Osteoblast (primary cell): ENCODE data around the gene ZNF318. TPM values are rescaled to one million over a fixed set of nuclear protein-coding genes. Genes with fewer than 3 reads are reported as not detected.

ENCODE experiments used
- DNase-seq: peaks from one replicate; pipeline ENCODE4 v3.0.0; 2011; ENCODE audit warnings: low spot score, mixed read lengths; ENCODE audit not compliant: insufficient read length; ENCODE audit errors: missing footprints
- H2AFZ ChIP-seq: 2 replicates; pipeline ENCODE4 v1.6.0; 2011; ENCODE audit warnings: mild to moderate bottlenecking, low read length
- H3K27ac ChIP-seq: 2 replicates; pipeline ENCODE4 v1.5.1; 2011; ENCODE audit warnings: mild to moderate bottlenecking, low read depth, low read length, moderate library complexity
- H3K27me3 ChIP-seq: 2 replicates; pipeline ENCODE4 v1.6.0; 2012; ENCODE audit warnings: mild to moderate bottlenecking, control low read depth, inconsistent platforms, low read length, moderate library complexity; ENCODE audit not compliant: insufficient read depth
- H3K36me3 ChIP-seq: 2 replicates; pipeline ENCODE4 v1.5.1; 2011; ENCODE audit warnings: mild to moderate bottlenecking, low read length, control low read depth, moderate library complexity; ENCODE audit not compliant: insufficient read depth
- H3K4me1 ChIP-seq: 2 replicates; pipeline ENCODE4 v1.5.1; 2011; ENCODE audit warnings: mild to moderate bottlenecking, low read length, control low read depth, moderate library complexity; ENCODE audit not compliant: insufficient read depth
- H3K4me2 ChIP-seq: 2 replicates; pipeline ENCODE4 v1.6.0; 2011; ENCODE audit warnings: mild to moderate bottlenecking, low read length; ENCODE audit not compliant: insufficient read depth
- H3K4me3 ChIP-seq: fragments of 200-600 bp; sonication (generic); 3 replicates; pipeline ENCODE4 v1.5.1; 2012; ENCODE audit warnings: mild to moderate bottlenecking, low read length, inconsistent platforms; ENCODE audit not compliant: insufficient read depth
- H3K79me2 ChIP-seq: 2 replicates; pipeline ENCODE4 v1.6.0; 2012; ENCODE audit warnings: mild to moderate bottlenecking, low read length, control low read depth, inconsistent platforms; ENCODE audit not compliant: insufficient read depth
- H3K9me3 ChIP-seq: 2 replicates; pipeline ENCODE4 v1.5.1; 2011; ENCODE audit warnings: low read depth, low read length, control low read depth
- H4K20me1 ChIP-seq: 2 replicates; pipeline ENCODE4 v1.6.0; 2012; ENCODE audit warnings: mild to moderate bottlenecking, low read length, control low read depth; ENCODE audit not compliant: insufficient read depth
- CTCF ChIP-seq: IDR thresholded peaks from 2 replicates; pipeline ENCODE4 v1.5.1; 2011; ENCODE audit warnings: mild to moderate bottlenecking, low read depth, low read length, moderate library complexity; ENCODE audit errors: extremely low read depth
- total RNA-seq: library from RNA; depleted of rRNA; stranded (reverse); fragments of >200 nt; gene quantifications from 2 replicates; pipeline ENCODE4 v1.2.3, GENCODE V29; 2012

ZNF318 gene
- total RNA-seq, 1 donor = 12.3 TPM

GRCh38 chr6:43368259-43369160, 937 bp downstream of the ZNF318 start:
- H3K27ac ChIP-seq = peak overlapping the region; percentile 48
- H3K79me2 ChIP-seq = peaks cover 32% of the 10 kb centered on the region
- peak; percentile 88 for DNase-seq
- H3K36me3 ChIP-seq = peaks cover 18% of the 10 kb centered on the region
- H4K20me1 ChIP-seq = peaks cover 7% of the 10 kb centered on the region
- H3K9me3 ChIP-seq = no peaks in the 10 kb centered on the region
- H3K4me1 ChIP-seq = peaks cover 16% of the 10 kb centered on the region
- H3K4me2 ChIP-seq = peak overlapping the region; percentile 95
- TF ChIP-seq CTCF = no peak
- no peaks in the 10 kb centered on the region for H3K27me3 ChIP-seq
- peak overlapping the region; percentile 88 for H2AFZ ChIP-seq
- H3K4me3 ChIP-seq = peak overlapping the region; percentile 87

DNA sequence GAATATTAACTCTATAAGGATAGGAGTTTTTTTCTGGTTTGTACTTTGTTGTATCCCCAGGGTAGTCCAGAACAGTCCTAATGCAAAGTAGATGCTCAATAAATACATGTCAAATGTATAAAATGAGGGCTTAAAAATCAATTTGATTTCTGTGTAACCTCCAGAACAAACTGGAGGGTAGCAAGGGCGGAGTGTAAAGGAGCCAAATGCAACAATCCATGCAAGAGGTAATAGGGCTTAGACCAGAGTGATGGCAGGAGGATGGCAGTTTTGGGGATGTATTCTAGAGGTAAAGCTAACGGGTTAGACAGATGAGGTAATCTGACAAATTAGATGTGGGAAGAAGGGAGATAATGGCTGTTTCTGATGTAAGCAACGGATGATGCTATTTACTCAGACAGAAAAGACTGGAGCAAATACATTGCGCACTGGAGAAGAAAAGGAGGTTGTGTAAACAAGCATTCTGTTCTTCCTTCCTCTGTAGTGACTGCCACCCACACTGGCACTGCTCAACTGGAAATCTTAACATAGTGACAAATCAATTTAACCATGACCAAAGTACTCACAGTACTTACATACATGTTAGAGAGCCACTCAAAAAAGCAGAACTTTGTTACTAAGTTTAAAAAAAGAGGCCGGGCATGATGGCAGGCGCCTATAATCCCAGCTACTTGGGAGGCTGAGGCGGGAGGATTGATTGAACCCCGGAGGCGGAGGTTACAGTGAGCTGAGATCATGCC, 2.0 kb downstream of the ZNF318 start:
- H3K79me2 ChIP-seq = peaks cover 35% of the 10 kb centered on the region
- H2AFZ ChIP-seq = no peak overlapping the region
- no peak overlapping the region for H3K4me3 ChIP-seq

GRCh38 chr6:43361269-43361668, 8.2 kb downstream of the ZNF318 start:
- H3K4me2 ChIP-seq = no peak overlapping the region
- H3K79me2 ChIP-seq = peaks cover 11% of the 10 kb centered on the region
- H3K36me3 ChIP-seq = peaks cover 49% of the 10 kb centered on the region
- peaks cover 8% of the 10 kb centered on the region for H3K4me1 ChIP-seq
- H2AFZ ChIP-seq = no peak overlapping the region
- H4K20me1 ChIP-seq = peaks cover 4% of the 10 kb centered on the region
- H3K9me3 ChIP-seq = no peaks in the 10 kb centered on the region
- H3K27me3 ChIP-seq = no peaks in the 10 kb centered on the region
- no peak overlapping the region for H3K4me3 ChIP-seq
- TF ChIP-seq CTCF = no peak
- no peak overlapping the region for H3K27ac ChIP-seq
- no peak for DNase-seq

More for the DNA sequence above, 2.0 kb downstream of the ZNF318 start:
- DNase-seq = no peak
- H3K27ac ChIP-seq = no peak overlapping the region
- peaks cover 16% of the 10 kb centered on the region for H3K4me1 ChIP-seq
- peaks cover 7% of the 10 kb centered on the region for H4K20me1 ChIP-seq
- no peaks in the 10 kb centered on the region for H3K9me3 ChIP-seq
- H3K4me2 ChIP-seq = peak overlapping the region; percentile 95
- no peak for TF ChIP-seq CTCF
- H3K36me3 ChIP-seq = peaks cover 24% of the 10 kb centered on the region
- no peaks in the 10 kb centered on the region for H3K27me3 ChIP-seq

GRCh38 chr6:43359831-43360230, 9.6 kb downstream of the ZNF318 start:
- DNase-seq = no peak
- peaks cover 3% of the 10 kb centered on the region for H4K20me1 ChIP-seq
- H3K79me2 ChIP-seq = peaks cover 7% of the 10 kb centered on the region
- H3K27ac ChIP-seq = no peak overlapping the region
- no peak overlapping the region for H3K4me2 ChIP-seq
- H3K27me3 ChIP-seq = no peaks in the 10 kb centered on the region
- H3K4me1 ChIP-seq = peaks cover 8% of the 10 kb centered on the region
- no peak overlapping the region for H2AFZ ChIP-seq
- peaks cover 51% of the 10 kb centered on the region for H3K36me3 ChIP-seq
- no peak for TF ChIP-seq CTCF
- no peak overlapping the region for H3K4me3 ChIP-seq
- H3K9me3 ChIP-seq = no peaks in the 10 kb centered on the region
